ENCODE results near the gene COL4A6.

Gene COL4A6

DNA sequence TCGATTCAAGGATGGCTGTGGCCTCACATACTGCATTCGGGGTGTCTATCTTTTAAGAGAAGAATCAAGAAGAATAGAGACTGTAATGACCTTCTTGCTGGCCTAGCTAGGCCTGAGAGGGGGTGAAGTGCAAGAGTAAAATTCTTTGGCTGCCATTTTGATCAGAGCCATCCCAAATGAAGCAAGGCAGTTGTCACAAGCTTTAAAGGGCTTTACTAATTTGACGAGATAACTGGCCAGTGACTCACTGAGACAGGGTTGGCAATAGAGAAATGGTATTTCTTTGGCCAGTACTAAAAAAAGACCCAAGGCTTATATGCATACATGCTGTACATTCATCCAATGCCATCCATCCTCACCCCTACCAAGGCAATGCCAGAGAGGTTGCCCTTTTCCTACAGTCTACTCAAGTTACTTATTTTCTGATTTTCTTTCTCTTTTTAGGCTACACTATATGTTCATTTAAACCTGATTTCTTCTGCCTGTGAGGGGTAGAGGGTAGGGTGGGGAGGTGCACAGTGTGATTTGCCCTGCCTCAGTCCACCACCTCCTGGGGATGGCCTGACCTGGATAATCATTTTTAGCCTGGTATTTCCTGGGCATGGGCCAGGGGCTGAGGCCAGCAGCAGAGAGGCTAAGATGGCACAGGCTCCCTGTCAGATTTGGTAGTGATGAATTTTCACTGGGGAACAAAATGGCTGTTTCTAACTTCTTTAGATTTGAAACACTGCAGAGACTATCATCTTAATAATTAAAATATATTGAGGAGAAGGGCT, 314.4 kb downstream of the COL4A6 start:
- Histone ChIP-seq H3K4me3 (ENCODE audit: low read depth, low read length) (no peak overlapping the region), H3K9me3 (no peaks in the 10 kb centered on the region), H3K36me3 (no peaks in the 10 kb centered on the region), H3K27me3 (no peaks in the 10 kb centered on the region), H3K4me1 (no peaks in the 10 kb centered on the region)
- no peak for DNase-seq
- TF ChIP-seq, protein P1, sequence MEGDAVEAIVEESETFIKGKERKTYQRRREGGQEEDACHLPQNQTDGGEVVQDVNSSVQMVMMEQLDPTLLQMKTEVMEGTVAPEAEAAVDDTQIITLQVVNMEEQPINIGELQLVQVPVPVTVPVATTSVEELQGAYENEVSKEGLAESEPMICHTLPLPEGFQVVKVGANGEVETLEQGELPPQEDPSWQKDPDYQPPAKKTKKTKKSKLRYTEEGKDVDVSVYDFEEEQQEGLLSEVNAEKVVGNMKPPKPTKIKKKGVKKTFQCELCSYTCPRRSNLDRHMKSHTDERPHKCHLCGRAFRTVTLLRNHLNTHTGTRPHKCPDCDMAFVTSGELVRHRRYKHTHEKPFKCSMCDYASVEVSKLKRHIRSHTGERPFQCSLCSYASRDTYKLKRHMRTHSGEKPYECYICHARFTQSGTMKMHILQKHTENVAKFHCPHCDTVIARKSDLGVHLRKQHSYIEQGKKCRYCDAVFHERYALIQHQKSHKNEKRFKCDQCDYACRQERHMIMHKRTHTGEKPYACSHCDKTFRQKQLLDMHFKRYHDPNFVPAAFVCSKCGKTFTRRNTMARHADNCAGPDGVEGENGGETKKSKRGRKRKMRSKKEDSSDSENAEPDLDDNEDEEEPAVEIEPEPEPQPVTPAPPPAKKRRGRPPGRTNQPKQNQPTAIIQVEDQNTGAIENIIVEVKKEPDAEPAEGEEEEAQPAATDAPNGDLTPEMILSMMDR (IDR thresholded peaks at IDR 0.05; ENCODE audit: low read depth, low read length): no peak

DNA sequence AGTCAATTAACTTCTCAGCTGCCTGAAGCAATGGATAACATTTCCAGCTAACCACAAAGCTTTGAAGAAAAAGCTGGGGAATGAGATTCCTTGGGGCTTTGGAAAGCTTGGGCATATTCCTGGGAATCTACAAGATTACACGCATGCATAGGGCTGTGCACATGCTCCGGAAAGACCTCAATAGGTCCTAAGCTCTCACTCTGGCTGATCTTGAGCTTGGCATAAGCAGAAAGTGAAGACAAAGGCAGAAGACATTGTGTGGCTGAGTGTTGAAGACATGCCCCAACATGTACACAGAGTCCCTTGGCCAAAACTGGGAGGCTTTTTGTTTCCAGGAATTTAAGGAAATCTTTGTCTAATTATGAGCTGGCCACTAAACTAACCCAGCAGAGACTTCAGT, 315.5 kb downstream of the COL4A6 start:
- Histone ChIP-seq H3K27me3 (no peaks in the 10 kb centered on the region), H3K4me1 (no peaks in the 10 kb centered on the region), H3K9me3 (no peaks in the 10 kb centered on the region), H3K36me3 (no peaks in the 10 kb centered on the region), H3K4me3 (ENCODE audit: low read depth, low read length) (no peak overlapping the region)
- DNase-seq: no peak
- TF ChIP-seq, protein P1 (IDR thresholded peaks at IDR 0.05; ENCODE audit: low read depth, low read length): no peak

DNA sequence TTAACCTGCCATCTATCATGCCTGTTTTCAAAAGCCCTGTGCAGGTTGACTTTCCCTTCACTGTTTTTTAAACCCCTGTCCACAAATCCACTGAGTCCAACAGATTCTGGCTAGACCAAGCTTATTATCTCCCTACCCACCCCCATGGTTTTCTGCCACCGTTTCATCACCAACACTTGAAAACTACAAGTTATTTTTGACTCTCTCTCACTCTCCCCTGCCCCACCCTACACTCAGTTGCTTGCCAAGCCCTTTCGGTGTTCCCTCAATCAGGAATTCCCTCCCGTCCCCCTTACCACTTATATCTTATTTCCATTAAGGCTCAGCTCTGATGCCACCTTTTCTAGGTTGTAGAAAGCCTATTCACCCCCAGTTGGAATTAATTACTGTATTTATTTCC, 316.9 kb downstream of the COL4A6 start:
- H3K27me3 ChIP-seq: no peaks in the 10 kb centered on the region
- no peak overlapping the region for H3K4me3 ChIP-seq (ENCODE audit: low read depth, low read length)
- TF ChIP-seq, protein P1 (IDR thresholded peaks at IDR 0.05; ENCODE audit: low read depth, low read length): no peak
- no peak for DNase-seq
- no peaks in the 10 kb centered on the region for H3K9me3 ChIP-seq
- no peaks in the 10 kb centered on the region for H3K36me3 ChIP-seq
- H3K4me1 ChIP-seq: no peaks in the 10 kb centered on the region

DNA sequence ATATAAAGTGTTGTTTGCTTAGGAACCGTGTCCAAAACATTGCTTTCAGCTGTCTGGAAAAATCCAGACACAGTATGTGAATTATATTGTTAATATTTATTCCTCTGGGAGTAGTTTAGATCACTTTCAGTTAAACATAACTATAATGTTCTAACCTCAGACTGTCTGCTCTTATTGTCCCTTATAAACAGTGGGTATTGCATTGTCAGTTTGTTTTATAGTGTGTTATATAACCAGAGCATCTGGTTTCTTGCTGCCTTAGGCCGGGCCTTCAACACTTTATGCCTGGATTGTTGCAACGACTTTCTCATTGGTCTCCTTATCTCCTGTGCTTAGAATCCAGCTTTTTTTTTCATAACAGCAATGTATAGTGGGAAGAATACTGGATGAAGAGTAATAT, 320.2 kb downstream of the COL4A6 start:
- Histone ChIP-seq H3K9me3 (no peaks in the 10 kb centered on the region), H3K4me1 (no peaks in the 10 kb centered on the region), H3K27me3 (no peaks in the 10 kb centered on the region), H3K36me3 (no peaks in the 10 kb centered on the region), H3K4me3 (ENCODE audit: low read depth, low read length) (no peak overlapping the region)
- DNase-seq: no peak
- TF ChIP-seq, protein P1 (IDR thresholded peaks at IDR 0.05; ENCODE audit: low read depth, low read length): no peak

DNA sequence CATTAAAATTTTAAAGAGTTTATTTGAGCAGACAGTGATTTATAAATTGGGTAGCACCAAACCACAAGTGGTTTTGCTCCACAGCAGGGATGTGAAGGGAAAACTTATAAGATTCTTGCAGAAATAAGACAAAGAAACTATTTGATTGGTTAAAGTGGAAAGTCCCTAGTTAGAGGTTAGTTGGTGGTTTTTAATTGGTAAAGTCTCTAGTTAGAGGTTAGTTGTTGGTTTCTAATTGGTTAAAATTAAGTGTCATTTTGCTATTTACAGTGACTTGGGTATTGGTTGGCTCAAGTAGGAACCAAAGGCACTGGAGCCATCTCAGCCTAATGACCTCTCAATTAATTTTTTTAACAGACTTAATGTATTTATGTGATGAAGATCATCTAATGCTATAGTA, 323.7 kb downstream of the COL4A6 start:
- Histone ChIP-seq H3K4me3 (ENCODE audit: low read depth, low read length) (no peak overlapping the region), H3K36me3 (no peaks in the 10 kb centered on the region), H3K27me3 (no peaks in the 10 kb centered on the region), H3K9me3 (no peaks in the 10 kb centered on the region), H3K4me1 (no peaks in the 10 kb centered on the region)
- TF ChIP-seq, protein P1 (IDR thresholded peaks at IDR 0.05; ENCODE audit: low read depth, low read length): no peak
- DNase-seq: no peak

All from BE2C (cell line).